ENCODE data around the gene VDAC1.

DNA sequence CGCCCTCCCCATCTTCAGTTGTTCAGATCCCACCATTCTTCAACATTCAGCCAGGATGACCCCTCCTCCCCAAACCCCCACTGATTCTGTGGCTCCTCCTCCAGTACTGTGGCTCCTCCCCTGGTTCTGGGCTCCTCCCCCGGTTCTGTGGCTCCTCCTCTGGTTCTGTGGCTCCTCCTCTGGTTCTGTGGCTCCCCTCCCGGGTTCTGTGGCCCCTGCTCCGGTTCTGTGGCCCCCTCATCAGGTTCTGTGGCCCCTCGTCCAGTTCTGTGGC lies 69.2 kb downstream of the VDAC1 start:
- TF ChIP-seq, protein P1, sequence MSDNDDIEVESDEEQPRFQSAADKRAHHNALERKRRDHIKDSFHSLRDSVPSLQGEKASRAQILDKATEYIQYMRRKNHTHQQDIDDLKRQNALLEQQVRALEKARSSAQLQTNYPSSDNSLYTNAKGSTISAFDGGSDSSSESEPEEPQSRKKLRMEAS (IDR thresholded peaks at IDR 0.05): no peak
- no peak for TF ChIP-seq EP300 (IDR thresholded peaks at IDR 0.05; ENCODE audit: borderline replicate concordance)
- no peak for TF ChIP-seq CEBPB (IDR thresholded peaks at IDR 0.05)
- TF ChIP-seq RAD21 (IDR thresholded peaks at IDR 0.05; ENCODE audit: low read depth): no peak
- no peak for TF ChIP-seq YY1 (IDR thresholded peaks at IDR 0.05; ENCODE audit: low read depth)
- no peak for TF ChIP-seq TEAD4 (IDR thresholded peaks at IDR 0.05)
- TF ChIP-seq CREB1 (IDR thresholded peaks at IDR 0.05; ENCODE audit: low read depth): no peak
- TF ChIP-seq, protein P2, sequence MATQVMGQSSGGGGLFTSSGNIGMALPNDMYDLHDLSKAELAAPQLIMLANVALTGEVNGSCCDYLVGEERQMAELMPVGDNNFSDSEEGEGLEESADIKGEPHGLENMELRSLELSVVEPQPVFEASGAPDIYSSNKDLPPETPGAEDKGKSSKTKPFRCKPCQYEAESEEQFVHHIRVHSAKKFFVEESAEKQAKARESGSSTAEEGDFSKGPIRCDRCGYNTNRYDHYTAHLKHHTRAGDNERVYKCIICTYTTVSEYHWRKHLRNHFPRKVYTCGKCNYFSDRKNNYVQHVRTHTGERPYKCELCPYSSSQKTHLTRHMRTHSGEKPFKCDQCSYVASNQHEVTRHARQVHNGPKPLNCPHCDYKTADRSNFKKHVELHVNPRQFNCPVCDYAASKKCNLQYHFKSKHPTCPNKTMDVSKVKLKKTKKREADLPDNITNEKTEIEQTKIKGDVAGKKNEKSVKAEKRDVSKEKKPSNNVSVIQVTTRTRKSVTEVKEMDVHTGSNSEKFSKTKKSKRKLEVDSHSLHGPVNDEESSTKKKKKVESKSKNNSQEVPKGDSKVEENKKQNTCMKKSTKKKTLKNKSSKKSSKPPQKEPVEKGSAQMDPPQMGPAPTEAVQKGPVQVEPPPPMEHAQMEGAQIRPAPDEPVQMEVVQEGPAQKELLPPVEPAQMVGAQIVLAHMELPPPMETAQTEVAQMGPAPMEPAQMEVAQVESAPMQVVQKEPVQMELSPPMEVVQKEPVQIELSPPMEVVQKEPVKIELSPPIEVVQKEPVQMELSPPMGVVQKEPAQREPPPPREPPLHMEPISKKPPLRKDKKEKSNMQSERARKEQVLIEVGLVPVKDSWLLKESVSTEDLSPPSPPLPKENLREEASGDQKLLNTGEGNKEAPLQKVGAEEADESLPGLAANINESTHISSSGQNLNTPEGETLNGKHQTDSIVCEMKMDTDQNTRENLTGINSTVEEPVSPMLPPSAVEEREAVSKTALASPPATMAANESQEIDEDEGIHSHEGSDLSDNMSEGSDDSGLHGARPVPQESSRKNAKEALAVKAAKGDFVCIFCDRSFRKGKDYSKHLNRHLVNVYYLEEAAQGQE (IDR thresholded peaks at IDR 0.05; ENCODE audit: low read depth): no peak
- TF ChIP-seq TAF1 (IDR thresholded peaks at IDR 0.05; ENCODE audit: low read depth): no peak
- TF ChIP-seq USF1 (IDR thresholded peaks at IDR 0.05): no peak
- TF ChIP-seq EGR1 (IDR thresholded peaks at IDR 0.05): no peak
